GM19395 (cell line): ENCODE data around the gene TRAM2.

Source experiments
- ATAC-seq: cut with Tn5 transposase; IDR thresholded peaks from one replicate; pipeline ENCODE4 v1.9.1; 2021; ENCODE audit warnings: mild to moderate bottlenecking, moderate library complexity; ENCODE audit not compliant: unreplicated experiment

The TRAM2 gene

GRCh38 chr6:52595000-52595795 lies 18.3 kb upstream of the TRAM2 start:
- ATAC-seq = peak; percentile 77

DNA sequence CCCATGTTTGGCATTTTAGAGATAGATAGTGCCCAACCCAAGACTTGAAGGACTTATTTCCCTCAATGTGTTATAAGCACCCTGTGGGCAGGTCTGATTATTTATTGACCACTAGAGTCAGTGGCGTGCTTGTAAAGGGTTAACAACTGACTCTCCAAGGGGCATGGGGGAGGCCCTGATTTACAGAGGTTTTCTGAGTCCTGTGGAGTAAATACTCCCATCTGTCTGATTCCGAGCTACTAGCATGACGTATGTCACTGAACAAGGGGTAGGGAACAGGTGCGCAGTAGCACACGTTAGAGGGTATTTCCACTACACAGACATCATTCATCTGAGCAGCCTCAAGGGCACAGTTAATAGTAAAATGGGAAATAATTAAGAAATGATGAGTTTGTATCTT lies 17.4 kb upstream of the TRAM2 start:
- ATAC-seq = no peak

DNA sequence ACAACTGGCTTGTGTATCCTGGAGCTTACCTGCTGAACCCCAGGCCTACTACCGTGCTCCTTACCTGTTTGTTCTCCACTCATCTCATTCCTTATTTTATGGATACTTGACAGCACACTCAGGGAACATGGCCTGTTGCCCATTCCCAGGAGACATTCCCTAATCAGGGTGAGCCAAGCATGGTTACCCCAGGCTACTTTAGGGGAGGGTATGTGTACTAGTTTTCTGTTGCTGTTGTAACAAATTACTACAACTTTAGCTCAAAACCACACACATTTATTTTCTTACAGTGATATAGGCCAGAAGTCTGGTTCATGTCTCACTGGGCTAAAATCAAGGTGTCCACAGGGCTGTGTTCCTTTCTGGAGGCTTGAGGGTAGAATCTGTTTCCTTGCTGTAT lies 15.0 kb upstream of the TRAM2 start:
- no peak for ATAC-seq

DNA sequence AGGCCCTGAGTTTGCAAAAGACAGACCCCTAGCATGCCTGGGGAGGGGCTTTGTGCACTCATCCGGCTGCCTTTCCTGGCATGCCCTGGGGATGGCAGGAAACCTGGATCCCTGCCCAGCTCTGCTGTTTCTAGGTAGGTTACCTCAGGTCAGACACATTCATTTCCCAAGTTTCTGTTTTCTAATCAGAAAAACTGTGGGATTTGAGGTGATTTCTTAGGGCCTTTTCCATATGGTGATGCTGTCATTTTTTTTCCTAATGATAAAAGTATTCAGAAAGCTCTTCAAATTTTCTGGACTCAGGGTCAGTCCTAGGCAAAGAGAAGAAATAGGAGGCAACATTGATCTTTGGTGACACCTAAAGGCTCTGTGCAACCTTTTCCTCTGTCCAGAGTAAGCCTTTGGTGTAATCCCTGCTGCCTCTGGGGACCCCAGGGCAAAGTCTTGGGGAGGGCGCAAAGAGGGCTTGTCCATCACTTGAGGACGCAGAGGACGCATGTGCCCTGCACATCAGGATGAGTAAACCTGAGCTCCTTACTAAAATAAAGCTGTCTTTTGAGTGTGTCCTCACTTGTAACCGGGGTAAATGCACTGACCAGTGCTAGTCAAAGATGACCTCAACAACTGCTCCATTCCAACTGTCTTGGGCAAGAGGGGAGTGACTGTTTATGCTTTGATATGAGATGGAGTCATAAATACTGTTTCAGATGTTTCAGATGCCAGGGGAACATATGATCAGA lies 13.5 kb upstream of the TRAM2 start:
- no peak for ATAC-seq

- no peak for ATAC-seq
These were observed 11.8 kb upstream of the TRAM2 start for GRCh38 chr6:52588710-52589091.

DNA sequence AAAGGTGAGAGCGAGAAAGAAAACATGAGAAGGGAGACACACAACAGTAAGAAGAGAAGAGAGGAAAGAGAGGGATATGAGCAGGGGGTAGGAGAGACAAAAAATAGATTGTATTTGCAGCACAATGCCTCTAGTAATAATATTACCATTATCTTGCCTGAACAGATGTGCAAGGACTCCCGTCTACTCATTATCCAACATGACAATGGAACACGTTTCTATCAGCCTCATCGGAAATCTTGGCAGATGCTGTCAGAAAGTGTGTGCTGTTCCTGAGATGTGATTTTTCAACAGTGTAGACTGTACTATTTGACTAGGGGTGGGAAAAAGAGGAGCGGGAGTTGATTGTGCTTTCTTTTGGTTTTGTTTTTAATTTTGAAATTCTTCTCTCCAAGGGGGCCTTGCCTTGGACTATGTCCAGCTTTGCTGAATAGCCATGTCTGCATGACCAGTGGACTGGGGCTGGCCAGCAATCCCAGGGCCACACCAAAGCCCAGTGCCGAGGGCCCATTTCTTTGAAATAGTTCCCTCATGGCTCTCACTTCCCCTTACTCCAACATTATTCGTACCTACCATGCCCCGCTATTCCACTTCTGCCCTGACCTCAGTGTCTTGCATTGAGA lies 11.3 kb upstream of the TRAM2 start:
- ATAC-seq = no peak

DNA sequence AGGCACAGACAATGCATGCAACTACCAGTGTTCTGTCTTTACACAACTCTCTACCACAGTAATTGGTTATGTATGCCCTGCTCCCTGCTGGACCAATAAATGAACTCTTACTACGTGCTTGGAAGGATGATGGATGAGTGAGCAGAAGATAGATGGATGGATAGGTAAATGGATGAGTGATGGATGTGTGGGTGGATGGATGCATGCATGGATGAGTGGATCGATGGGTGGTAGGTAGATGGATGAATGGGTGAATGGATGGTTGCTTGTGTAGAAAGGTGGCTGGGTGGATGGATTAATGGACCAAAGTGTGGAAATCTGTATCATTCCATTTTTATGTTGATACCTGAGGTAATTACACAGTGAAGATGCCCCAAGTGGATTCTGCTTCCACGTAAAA lies 10.1 kb upstream of the TRAM2 start:
- no peak for ATAC-seq

DNA sequence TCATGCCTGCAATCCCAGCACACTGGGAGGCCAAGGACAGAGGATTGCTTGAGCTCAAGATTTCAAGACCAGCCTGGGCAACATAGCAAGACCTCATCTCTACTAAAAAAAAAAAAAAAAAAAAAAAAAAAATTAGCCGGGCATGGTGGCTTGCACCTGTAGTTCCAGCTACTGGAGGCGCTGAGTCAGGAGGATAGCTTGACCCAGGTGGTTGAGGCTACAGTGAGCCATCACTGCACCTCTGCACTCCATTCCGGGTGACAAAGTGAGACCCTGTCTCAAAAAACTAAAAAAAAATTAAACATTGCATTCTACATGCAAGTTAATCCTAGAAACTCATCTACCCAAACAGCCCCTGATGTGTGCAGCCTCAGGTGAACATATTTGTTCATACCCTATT lies 7.3 kb upstream of the TRAM2 start:
- ATAC-seq = no peak

- no peak for ATAC-seq
These were observed 6.1 kb upstream of the TRAM2 start for GRCh38 chr6:52582996-52583395.

- ATAC-seq = no peak
These were observed 5.6 kb upstream of the TRAM2 start for GRCh38 chr6:52582446-52582845.

GRCh38 chr6:52580905-52581304 lies 4.0 kb upstream of the TRAM2 start:
- no peak for ATAC-seq

- ATAC-seq = no peak
These were observed 2.3 kb upstream of the TRAM2 start for GRCh38 chr6:52579006-52579660.

- ATAC-seq = no peak
These were observed 1.1 kb upstream of the TRAM2 start for GRCh38 chr6:52577778-52578463.

DNA sequence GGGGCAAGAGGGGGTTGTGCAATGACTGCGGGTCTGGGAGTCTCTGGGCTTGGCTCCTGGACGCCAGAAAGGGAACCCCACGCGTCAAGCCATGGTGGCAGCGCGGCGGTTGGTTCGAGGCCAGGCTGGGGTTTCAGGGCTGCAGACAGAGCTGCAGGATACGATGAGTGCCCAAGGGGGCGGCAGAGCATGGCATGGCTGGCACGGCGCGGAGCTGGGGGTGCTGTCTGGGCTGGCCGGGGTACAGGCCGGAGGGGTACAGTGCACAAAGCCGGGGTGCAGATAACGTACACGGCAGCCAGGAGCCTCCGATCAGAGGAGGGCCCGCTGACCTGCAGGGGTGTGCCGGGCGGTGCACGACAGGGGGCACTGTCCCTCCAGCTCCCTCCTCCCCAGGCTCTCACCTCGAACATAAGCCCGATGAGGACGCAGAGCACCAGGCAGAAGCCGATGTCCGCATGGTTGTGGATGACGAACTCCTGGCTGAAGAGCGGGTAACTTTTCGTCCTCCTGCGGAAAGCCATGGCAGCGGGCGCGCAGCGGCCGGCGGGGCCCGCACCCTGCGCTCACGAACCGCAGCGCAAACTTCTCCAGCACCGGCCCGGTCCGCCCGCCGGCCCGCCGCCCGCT lies 353 bp downstream of the TRAM2 start:
- ATAC-seq = peak; percentile 69

DNA sequence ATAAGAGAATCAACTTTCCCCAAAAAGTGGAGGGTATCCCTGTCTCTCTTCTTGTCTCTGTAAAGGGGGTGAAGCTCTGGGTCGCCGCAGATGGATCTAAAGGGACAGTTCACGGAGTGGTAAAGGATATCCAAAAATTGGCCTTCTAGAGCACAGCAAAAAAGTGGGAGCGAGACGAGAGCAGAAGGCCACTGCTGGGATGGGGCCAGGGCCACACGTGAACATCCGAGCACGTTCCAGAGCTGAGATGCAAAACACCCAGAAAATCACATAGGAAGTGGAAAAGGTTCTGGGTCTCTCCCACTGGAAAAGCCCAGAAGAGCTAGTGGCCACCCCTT lies 837 bp downstream of the TRAM2 start:
- no peak for ATAC-seq

- ATAC-seq = no peak
These were observed 1.4 kb downstream of the TRAM2 start for GRCh38 chr6:52575502-52575892.

GRCh38 chr6:52574709-52575501 lies 2.0 kb downstream of the TRAM2 start:
- peak; percentile 57 for ATAC-seq

DNA sequence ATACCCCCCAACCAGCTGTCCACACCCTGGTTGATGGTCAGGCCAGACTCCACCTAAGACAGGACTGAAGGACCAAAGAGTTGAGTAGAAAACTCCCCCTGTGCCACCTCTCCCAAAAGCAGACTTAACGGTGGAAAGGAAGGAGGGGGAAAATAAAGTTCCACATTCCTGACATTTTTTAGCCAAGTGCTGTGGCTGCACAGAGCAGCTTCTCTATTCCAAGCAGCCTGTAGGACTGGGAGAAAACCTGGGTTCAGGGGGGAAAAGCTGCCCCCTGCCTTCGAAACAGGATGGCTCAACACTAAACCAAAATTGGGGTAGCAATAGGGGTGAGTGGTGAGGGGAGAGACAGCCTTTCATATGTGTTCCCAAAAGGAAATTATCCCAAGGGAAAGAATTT lies 3.6 kb downstream of the TRAM2 start:
- ATAC-seq = no peak

GRCh38 chr6:52572536-52572935 lies 4.3 kb downstream of the TRAM2 start:
- no peak for ATAC-seq
